Measurements from ENCODE around the gene ADAMTS3.

Gene ADAMTS3

GRCh38 chr4:72326692-72327632 is 242.1 kb downstream of the ADAMTS3 start:
- no peak for DNase-seq

GRCh38 chr4:72325215-72325614 is 243.8 kb downstream of the ADAMTS3 start:
- DNase-seq: no peak

GRCh38 chr4:72323227-72323626 is 245.8 kb downstream of the ADAMTS3 start:
- no peak for DNase-seq

- no peak for DNase-seq
Observed at GRCh38 chr4:72320223-72320948, 248.6 kb downstream of the ADAMTS3 start.

- no peak for DNase-seq
Observed at GRCh38 chr4:72319601-72320021, 249.4 kb downstream of the ADAMTS3 start.

- no peak for DNase-seq
Observed at GRCh38 chr4:72318421-72319170, 250.4 kb downstream of the ADAMTS3 start.

GRCh38 chr4:72314869-72315268 is 254.2 kb downstream of the ADAMTS3 start:
- peak; percentile 13 for DNase-seq

- no peak for DNase-seq
Observed at GRCh38 chr4:72313121-72313520, 255.9 kb downstream of the ADAMTS3 start.

GRCh38 chr4:72312032-72312650 is 256.9 kb downstream of the ADAMTS3 start:
- peak; percentile 27 for DNase-seq

GRCh38 chr4:72311291-72311690 is 257.7 kb downstream of the ADAMTS3 start:
- DNase-seq: no peak

GRCh38 chr4:72305620-72306019 is 263.4 kb downstream of the ADAMTS3 start:
- DNase-seq: no peak

- DNase-seq: no peak
Observed at GRCh38 chr4:72305080-72305479, 263.9 kb downstream of the ADAMTS3 start.

GRCh38 chr4:72302981-72303704 is 265.9 kb downstream of the ADAMTS3 start:
- DNase-seq: no peak

- DNase-seq: no peak
Observed at GRCh38 chr4:72301759-72302158, 267.3 kb downstream of the ADAMTS3 start.

GRCh38 chr4:72300126-72300525 is 268.9 kb downstream of the ADAMTS3 start:
- no peak for DNase-seq

GRCh38 chr4:72295966-72296557 is 273.0 kb downstream of the ADAMTS3 start:
- DNase-seq: no peak

- no peak for DNase-seq
Observed at GRCh38 chr4:72290737-72291136, 278.3 kb downstream of the ADAMTS3 start.

GRCh38 chr4:72286910-72287309 is 282.1 kb downstream of the ADAMTS3 start:
- DNase-seq: no peak

- DNase-seq: no peak
Observed at GRCh38 chr4:72286185-72286584, 282.8 kb downstream of the ADAMTS3 start.

- no peak for DNase-seq
Observed at GRCh38 chr4:72283357-72283756, 285.7 kb downstream of the ADAMTS3 start.

- DNase-seq: no peak
Observed at GRCh38 chr4:72280252-72280651, 288.8 kb downstream of the ADAMTS3 start.

- DNase-seq: no peak
Observed at GRCh38 chr4:72275381-72275780, 293.6 kb downstream of the ADAMTS3 start.

Measured in GOT3 (cell line).